ENCODE results near the gene JAK1. TPM values are rescaled to one million over a fixed set of nuclear protein-coding genes. Genes with fewer than 3 reads are reported as not detected.

Gene JAK1
- total and polyA plus RNA-seq, 2 of the 8 experiments (the other 6 are each of a cell fraction or from before 2014, with no cell fraction given): 7.8 to 24.5 TPM

DNA sequence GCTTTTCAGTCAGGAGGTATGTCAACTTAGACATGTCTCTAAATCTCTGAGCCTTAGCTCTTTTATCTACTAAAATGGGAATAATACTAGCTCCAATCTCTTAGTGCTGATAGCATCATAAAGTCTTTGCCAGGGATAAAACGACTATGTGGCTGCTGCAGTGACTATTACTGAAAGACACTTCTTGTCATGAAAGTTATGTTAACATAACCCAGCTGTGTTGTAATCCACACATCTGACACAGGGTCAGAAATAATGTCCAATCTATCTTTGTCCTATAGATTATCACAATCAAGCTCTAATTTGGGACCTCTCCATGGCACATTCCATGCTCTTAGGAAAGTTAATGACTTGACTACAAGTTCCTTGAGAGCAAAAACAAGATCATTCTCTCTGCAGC, 62.8 kb downstream of the JAK1 start:
- CTCF ChIA-PET (ENCODE audit: partially characterized antibody): interaction anchor here (0.6 to 0.9 kb wide), 4 partner anchors 9 to 198 kb away, joined by 3 read pairs; no protein-coding TSS in a partner anchor
- no peaks in the 10 kb centered on the region for H4K20me1 ChIP-seq (replicated peaks in 1 of 2; ENCODE audit: control insufficient read depth in 1 of 2, insufficient read depth in 2 of 2, low read length in 2 of 2)
- no peak for TF ChIP-seq NANOG (IDR thresholded peaks at IDR 0.05; ENCODE audit: insufficient read depth, low read depth, low read length, poor library complexity, severe bottlenecking)
- TF ChIP-seq CBX5 (IDR thresholded peaks at IDR 0.05; ENCODE audit: low read depth, low read length): no peak
- no peak for TF ChIP-seq SAP30 (IDR thresholded peaks at IDR 0.05; ENCODE audit: insufficient read depth, insufficient replicate concordance, low read length)
- TF ChIP-seq, protein P1, sequence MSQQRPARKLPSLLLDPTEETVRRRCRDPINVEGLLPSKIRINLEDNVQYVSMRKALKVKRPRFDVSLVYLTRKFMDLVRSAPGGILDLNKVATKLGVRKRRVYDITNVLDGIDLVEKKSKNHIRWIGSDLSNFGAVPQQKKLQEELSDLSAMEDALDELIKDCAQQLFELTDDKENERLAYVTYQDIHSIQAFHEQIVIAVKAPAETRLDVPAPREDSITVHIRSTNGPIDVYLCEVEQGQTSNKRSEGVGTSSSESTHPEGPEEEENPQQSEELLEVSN (IDR thresholded peaks at IDR 0.05): no peak
- TF ChIP-seq HDAC2 (IDR thresholded peaks at IDR 0.05; ENCODE audit: borderline replicate concordance in 1 of 2, low read depth in 2 of 2, low read length in 2 of 2): no peak
- TF ChIP-seq CBX8 (IDR thresholded peaks at IDR 0.05; ENCODE audit: borderline replicate concordance, low read depth, low read length): no peak
- no peak for TF ChIP-seq SP2 (IDR thresholded peaks at IDR 0.05; ENCODE audit: low read length)
- TF ChIP-seq TBP (IDR thresholded peaks at IDR 0.05; ENCODE audit: low read depth, low read length): no peak
- no peak for TF ChIP-seq ZNF274 (IDR thresholded peaks at IDR 0.05; ENCODE audit: borderline replicate concordance, extremely low read depth, low read length)
- TF ChIP-seq RXRA (IDR thresholded peaks at IDR 0.05; ENCODE audit: insufficient read depth, low read depth, low read length): no peak
- no peak for TF ChIP-seq KDM5A (IDR thresholded peaks at IDR 0.05; ENCODE audit: low read length)
- no peak for TF ChIP-seq FOSL1 (IDR thresholded peaks at IDR 0.05; ENCODE audit: insufficient read depth, low read depth, low read length)

More for the DNA sequence above, 62.8 kb downstream of the JAK1 start:
- Histone ChIP-seq H3K4me3 (ENCODE audit: extremely low read depth in 1 of 4, insufficient read depth in 2 of 4, low read depth in 3 of 4, low read length in 4 of 4) (no peak overlapping the region), H2BK15ac (ENCODE audit: low read length) (no peak overlapping the region), H4K5ac (ENCODE audit: insufficient read length, low read depth, low read length) (no peak overlapping the region), H3K9me3 (ENCODE audit: insufficient read depth in 2 of 2, low read depth in 1 of 2, low read length in 1 of 2) (no peaks in the 10 kb centered on the region), H3K14ac (ENCODE audit: insufficient read length) (no peak overlapping the region), H2AFZ (ENCODE audit: low read length) (no peak overlapping the region), H3K36me3 (ENCODE audit: control insufficient read depth in 2 of 4, insufficient read depth in 4 of 4, low read length in 3 of 4) (no peaks in the 10 kb centered on the region), H3K4me2 (ENCODE audit: insufficient read depth in 1 of 2, low read depth in 2 of 2, low read length in 2 of 2) (no peak overlapping the region), H3K23me2 (ENCODE audit: low read depth, low read length) (peaks cover 3% of the 10 kb centered on the region; the same call in 1 of the 2 replicates), H2BK12ac (ENCODE audit: low read depth, low read length) (no peak overlapping the region), H4K8ac (ENCODE audit: extremely low read depth, insufficient read depth, low read length) (no peak overlapping the region), H2BK20ac (ENCODE audit: low read length) (no peak overlapping the region), H3K23ac (ENCODE audit: insufficient read length) (no peak overlapping the region), H3K56ac (replicated peaks; ENCODE audit: insufficient read length, low read depth, low read length) (no peak overlapping the region), H2BK5ac (ENCODE audit: low read depth, low read length) (no peak overlapping the region), H3K27ac (ENCODE audit: low read depth, low read length) (no peak overlapping the region), H4K91ac (replicated peaks; ENCODE audit: insufficient read length, low read length) (no peak overlapping the region), H3K9ac (replicated peaks in 1 of 4; ENCODE audit: extremely low read depth in 1 of 4, low read depth in 3 of 4, low read length in 3 of 4) (no peak overlapping the region), H3K79me2 (ENCODE audit: control insufficient read depth in 1 of 2, insufficient read depth in 2 of 2, low read length in 2 of 2) (no peaks in the 10 kb centered on the region), H3K4me1 (replicated peaks in 1 of 4; ENCODE audit: control insufficient read depth in 3 of 4, insufficient read depth in 4 of 4, low read length in 3 of 4) (peaks cover 0 to 8% (median 3%) of the 10 kb centered on the region in 4 experiments; a peak in 4 of 7 replicates), H2AK5ac (ENCODE audit: low read depth, low read length) (no peak overlapping the region), H3K4ac (replicated peaks; ENCODE audit: insufficient read length, low read depth, low read length) (no peak overlapping the region), H3K79me1 (ENCODE audit: low read depth, low read length) (no peaks in the 10 kb centered on the region), H3K18ac (ENCODE audit: extremely low read depth, low read length) (no peak overlapping the region), H3K27me3 (replicated peaks in 1 of 4; ENCODE audit: control insufficient read depth in 3 of 4, extremely low read depth in 1 of 4, insufficient read depth in 3 of 4, low read length in 3 of 4) (no peaks in the 10 kb centered on the region), H2BK120ac (replicated peaks; ENCODE audit: low read depth, low read length) (no peak overlapping the region)
- no peak for DNase-seq (ENCODE audit: low read depth in 1 of 2, low spot score in 2 of 2)
- POLR2A ChIA-PET (ENCODE audit: partially characterized antibody): interaction anchor here (1.1 kb wide), 1 partner anchor 57 kb away, joined by 3 read pairs; no protein-coding TSS in a partner anchor
- 89% methylated on average over 1 of the region's 1 CpG; no CpG with 5 or more reads in 1 of the 2 experiments for WGBS, 2 experiments (ENCODE audit: extremely low coverage in 1 of 2, insufficient coverage in 1 of 2, insufficient read length in 1 of 2, insufficient replicate concordance in 2 of 2, low coverage in 1 of 2, low lambda C conversion rate in 2 of 2, missing lambda C conversion rate in 1 of 2)
- FAIRE-seq: no peak

All from H1 (cell line).